ENCODE data around the gene FOXD2. TPM values are rescaled to one million over a fixed set of nuclear protein-coding genes. Genes with fewer than 3 reads are reported as not detected.

Gene FOXD2
- total RNA-seq, 1 donor from 2014 or later = 0.13 TPM

GRCh38 chr1:47460456-47460855 is 22.6 kb downstream of the FOXD2 start:
- DNase-seq (ENCODE audit: low read depth in 2 of 2) = no peak

GRCh38 chr1:47465605-47466004 is 27.8 kb downstream of the FOXD2 start:
- DNase-seq (ENCODE audit: low read depth in 2 of 2) = no peak

GRCh38 chr1:47468709-47469389 is 31.0 kb downstream of the FOXD2 start:
- DNase-seq (ENCODE audit: low read depth in 2 of 2) = no peak

- no peak for DNase-seq (ENCODE audit: low read depth in 2 of 2)
Measured at GRCh38 chr1:47469390-47469759, 31.5 kb downstream of the FOXD2 start.

- no peak for DNase-seq (ENCODE audit: low read depth in 2 of 2)
Measured at GRCh38 chr1:47469910-47470309, 32.1 kb downstream of the FOXD2 start.

- no peak for DNase-seq (ENCODE audit: low read depth in 2 of 2)
Measured at GRCh38 chr1:47471163-47471562, 33.3 kb downstream of the FOXD2 start.

GRCh38 chr1:47474278-47475193 is 36.7 kb downstream of the FOXD2 start:
- no peak for DNase-seq (ENCODE audit: low read depth in 2 of 2)

GRCh38 chr1:47477595-47478080 is 39.8 kb downstream of the FOXD2 start:
- DNase-seq (ENCODE audit: low read depth in 2 of 2) = no peak

- no peak for DNase-seq (ENCODE audit: low read depth in 2 of 2)
Measured at GRCh38 chr1:47478090-47478489, 40.2 kb downstream of the FOXD2 start.

GRCh38 chr1:47479664-47480063 is 41.8 kb downstream of the FOXD2 start:
- no peak for DNase-seq (ENCODE audit: low read depth in 2 of 2)

- no peak for DNase-seq (ENCODE audit: low read depth in 2 of 2)
Measured at GRCh38 chr1:47481936-47482335, 44.1 kb downstream of the FOXD2 start.

GRCh38 chr1:47482786-47483185 is 44.9 kb downstream of the FOXD2 start:
- no peak for DNase-seq (ENCODE audit: low read depth in 2 of 2)

GRCh38 chr1:47483651-47484050 is 45.8 kb downstream of the FOXD2 start:
- no peak for DNase-seq (ENCODE audit: low read depth in 2 of 2)

GRCh38 chr1:47485817-47486216 is 48.0 kb downstream of the FOXD2 start:
- DNase-seq (ENCODE audit: low read depth in 2 of 2) = no peak

GRCh38 chr1:47487332-47487731 is 49.5 kb downstream of the FOXD2 start:
- DNase-seq (ENCODE audit: low read depth in 2 of 2) = no peak

- no peak for DNase-seq (ENCODE audit: low read depth in 2 of 2)
Measured at GRCh38 chr1:47487850-47488450, 50.1 kb downstream of the FOXD2 start.

Other genes with a start within 250 kb of the FOXD2 start
- gene PDZK1IP1, start 248.0 kb upstream of the FOXD2 start, total RNA-seq = 0.13 TPM in 2 replicates
- gene TAL1, start 205.8 kb upstream of the FOXD2 start, total RNA-seq = 55.8 and 77.9 TPM in 2 replicates
- 4.6 and 7.2 TPM in 2 replicates for gene STIL, start 123.9 kb upstream of the FOXD2 start, total RNA-seq
- 74.8 and 75.7 TPM in 2 replicates for gene CMPK1, start 104.3 kb upstream of the FOXD2 start, total RNA-seq
- not detected in 2 replicates for gene FOXE3, start 21.8 kb upstream of the FOXD2 start, total RNA-seq

Data from dermis microvascular lymphatic vessel endothelial cell (primary cell).